ENCODE results near the gene SLFN5.

GRCh38 chr17:35224436-35224835 is 18.4 kb upstream of the SLFN5 start:
- TF ChIP-seq CTCF (IDR thresholded peaks at IDR 0.05), result no peak
- TF ChIP-seq POLR2A (IDR thresholded peaks at IDR 0.05), result no peak

Measured in body of pancreas (tissue), 4 donors.